ENCODE measurements around the gene CCT2. TPM values are rescaled to one million over a fixed set of nuclear protein-coding genes. Genes with fewer than 3 reads are reported as not detected.

Gene CCT2
- total and polyA plus RNA-seq, 2 of the 8 experiments (the other 6 are each of a cell fraction or from before 2014, with no cell fraction given): 244 to 419 TPM

- Histone ChIP-seq H4K20me1 (replicated peaks in 1 of 2; ENCODE audit: control insufficient read depth in 1 of 2, insufficient read depth in 2 of 2, low read length in 2 of 2) (peaks cover 0 to 2% of the 10 kb centered on the region in 2 experiments), H3K79me1 (ENCODE audit: low read depth, low read length) (no peaks in the 10 kb centered on the region), H3K18ac (ENCODE audit: extremely low read depth, low read length) (no peak overlapping the region), H4K91ac (replicated peaks; ENCODE audit: insufficient read length, low read length) (no peak overlapping the region), H2AFZ (ENCODE audit: low read length) (no peak overlapping the region), H3K14ac (ENCODE audit: insufficient read length) (no peak overlapping the region), H2BK20ac (ENCODE audit: low read length) (no peak overlapping the region), H3K9ac (replicated peaks in 1 of 4; ENCODE audit: extremely low read depth in 1 of 4, low read depth in 3 of 4, low read length in 3 of 4) (no peak overlapping the region), H3K4me3 (ENCODE audit: extremely low read depth in 1 of 4, insufficient read depth in 2 of 4, low read depth in 3 of 4, low read length in 4 of 4) (no peak overlapping the region), H3K56ac (replicated peaks; ENCODE audit: insufficient read length, low read depth, low read length) (no peak overlapping the region), H2BK5ac (ENCODE audit: low read depth, low read length) (no peak overlapping the region), H3K79me2 (ENCODE audit: control insufficient read depth in 1 of 2, insufficient read depth in 2 of 2, low read length in 2 of 2) (no peaks in the 10 kb centered on the region), H3K23me2 (ENCODE audit: low read depth, low read length) (no peaks in the 10 kb centered on the region), H2BK12ac (ENCODE audit: low read depth, low read length) (no peak overlapping the region), H3K36me3 (ENCODE audit: control insufficient read depth in 2 of 4, insufficient read depth in 4 of 4, low read length in 3 of 4) (peaks cover 8 to 23% (median 17%) of the 10 kb centered on the region in 4 experiments), H3K23ac (ENCODE audit: insufficient read length) (no peak overlapping the region), H3K27ac (ENCODE audit: low read depth, low read length) (no peak overlapping the region), H2BK120ac (replicated peaks; ENCODE audit: low read depth, low read length) (no peak overlapping the region), H3K4me1 (replicated peaks in 1 of 4; ENCODE audit: control insufficient read depth in 3 of 4, insufficient read depth in 4 of 4, low read length in 3 of 4) (no peaks in the 10 kb centered on the region), H4K5ac (ENCODE audit: insufficient read length, low read depth, low read length) (no peak overlapping the region), H3K27me3 (replicated peaks in 1 of 4; ENCODE audit: control insufficient read depth in 3 of 4, extremely low read depth in 1 of 4, insufficient read depth in 3 of 4, low read length in 3 of 4) (peaks cover 0 to 1% (median 0%) of the 10 kb centered on the region in 4 experiments; a peak in 1 of 7 replicates), H2AK5ac (ENCODE audit: low read depth, low read length) (no peak overlapping the region), H2BK15ac (ENCODE audit: low read length) (no peak overlapping the region), H4K8ac (ENCODE audit: extremely low read depth, insufficient read depth, low read length) (no peak overlapping the region), H3K4me2 (ENCODE audit: insufficient read depth in 1 of 2, low read depth in 2 of 2, low read length in 2 of 2) (no peak overlapping the region), H3K9me3 (ENCODE audit: insufficient read depth in 2 of 2, low read depth in 1 of 2, low read length in 1 of 2) (no peaks in the 10 kb centered on the region), H3K4ac (replicated peaks; ENCODE audit: insufficient read length, low read depth, low read length) (no peak overlapping the region)
- FAIRE-seq (no peak), DNase-seq (ENCODE audit: low read depth in 1 of 2, low spot score in 2 of 2) (no peak)
- TF ChIP-seq MAFK (IDR thresholded peaks at IDR 0.05; ENCODE audit: low read depth, low read length) (no peak), ZNF274 (IDR thresholded peaks at IDR 0.05; ENCODE audit: borderline replicate concordance, extremely low read depth, low read length) (no peak), KDM4A (IDR thresholded peaks at IDR 0.05; ENCODE audit: low read depth, low read length, severe bottlenecking) (no peak), HDAC2 (IDR thresholded peaks at IDR 0.05; ENCODE audit: borderline replicate concordance in 1 of 2, low read depth in 2 of 2, low read length in 2 of 2) (no peak), TAF7 (optimal IDR thresholded peaks at IDR 0.05; ENCODE audit: borderline replicate concordance, low read depth, low read length) (no peak), SIRT6 (IDR thresholded peaks at IDR 0.05; ENCODE audit: low read length) (no peak), RXRA (IDR thresholded peaks at IDR 0.05; ENCODE audit: insufficient read depth, low read depth, low read length) (no peak), BACH1 (IDR thresholded peaks at IDR 0.05; ENCODE audit: low read length) (no peak), GTF2F1 (IDR thresholded peaks at IDR 0.05; ENCODE audit: borderline replicate concordance, low read depth, low read length) (no peak), MAX (IDR thresholded peaks at IDR 0.05) (no peak), SP2 (IDR thresholded peaks at IDR 0.05; ENCODE audit: low read length) (no peak), FOSL1 (IDR thresholded peaks at IDR 0.05; ENCODE audit: insufficient read depth, low read depth, low read length) (no peak)
- CTCF ChIA-PET (ENCODE audit: partially characterized antibody): interaction anchor here (0.7 to 8.7 kb wide), 17 partner anchors 9 to 281 kb away, joined by 3 to 69 read pairs (median 8); partner anchors contain the start of genes CCT2 and FRS2
- POLR2A ChIA-PET (ENCODE audit: partially characterized antibody): interaction anchor here (1.0 to 2.3 kb wide), 3 partner anchors 11 to 97 kb away, joined by 3 to 11 read pairs (median 3); partner anchors contain the start of gene CCT2
- 77% methylated on average over 4 of the region's 4 CpGs; no CpG with 5 or more reads in 1 of the 2 experiments for WGBS, 2 experiments (ENCODE audit: extremely low coverage in 1 of 2, insufficient coverage in 1 of 2, insufficient read length in 1 of 2, insufficient replicate concordance in 2 of 2, low coverage in 1 of 2, low lambda C conversion rate in 2 of 2, missing lambda C conversion rate in 1 of 2)
These were observed 16.0 kb upstream of the CCT2 start for GRCh38 chr12:69569236-69569635.
